ENCODE measurements around the gene CHURC1.

DNA sequence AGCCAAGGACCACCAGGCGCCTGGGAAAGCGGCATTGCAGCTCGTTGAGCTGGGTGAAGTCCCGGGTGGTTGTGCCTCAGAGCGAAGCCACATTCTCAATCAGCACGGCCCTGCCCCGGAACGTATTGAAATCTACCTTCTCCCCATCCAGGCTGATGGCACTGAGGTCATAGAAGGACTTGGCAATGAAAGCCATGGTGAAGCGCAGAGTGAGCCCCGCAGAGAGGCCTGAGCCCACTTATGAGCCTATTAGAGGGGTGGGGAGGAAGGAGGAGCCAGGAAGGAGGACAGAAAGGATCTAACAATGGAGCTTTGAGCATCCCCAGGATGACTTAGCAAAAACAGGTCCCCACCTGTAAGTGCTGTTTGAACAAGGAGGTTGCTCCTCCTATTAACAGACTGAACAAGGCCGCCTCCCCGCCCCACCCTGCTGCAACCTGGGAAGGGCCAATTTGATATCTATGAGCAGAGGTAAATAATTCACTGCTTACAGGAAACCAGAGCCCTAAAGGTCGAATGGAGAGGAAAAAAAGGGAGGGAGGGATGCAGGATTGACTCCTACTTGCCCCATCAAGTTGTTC lies 28.4 kb downstream of the CHURC1 start, which contains the start of gene GPX2:
- TF ChIP-seq, protein P1, sequence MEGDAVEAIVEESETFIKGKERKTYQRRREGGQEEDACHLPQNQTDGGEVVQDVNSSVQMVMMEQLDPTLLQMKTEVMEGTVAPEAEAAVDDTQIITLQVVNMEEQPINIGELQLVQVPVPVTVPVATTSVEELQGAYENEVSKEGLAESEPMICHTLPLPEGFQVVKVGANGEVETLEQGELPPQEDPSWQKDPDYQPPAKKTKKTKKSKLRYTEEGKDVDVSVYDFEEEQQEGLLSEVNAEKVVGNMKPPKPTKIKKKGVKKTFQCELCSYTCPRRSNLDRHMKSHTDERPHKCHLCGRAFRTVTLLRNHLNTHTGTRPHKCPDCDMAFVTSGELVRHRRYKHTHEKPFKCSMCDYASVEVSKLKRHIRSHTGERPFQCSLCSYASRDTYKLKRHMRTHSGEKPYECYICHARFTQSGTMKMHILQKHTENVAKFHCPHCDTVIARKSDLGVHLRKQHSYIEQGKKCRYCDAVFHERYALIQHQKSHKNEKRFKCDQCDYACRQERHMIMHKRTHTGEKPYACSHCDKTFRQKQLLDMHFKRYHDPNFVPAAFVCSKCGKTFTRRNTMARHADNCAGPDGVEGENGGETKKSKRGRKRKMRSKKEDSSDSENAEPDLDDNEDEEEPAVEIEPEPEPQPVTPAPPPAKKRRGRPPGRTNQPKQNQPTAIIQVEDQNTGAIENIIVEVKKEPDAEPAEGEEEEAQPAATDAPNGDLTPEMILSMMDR (IDR thresholded peaks at IDR 0.05) = no peak
- TF ChIP-seq ZFX (IDR thresholded peaks at IDR 0.05; ENCODE audit: borderline replicate concordance) = no peak
